ENCODE results near the gene ANKRD66. TPM values are rescaled to one million over a fixed set of nuclear protein-coding genes. Genes with fewer than 3 reads are reported as not detected.

ANKRD66 gene
- total and polyA plus RNA-seq, 2 donors (not counting 3 experiments of a cell fraction or from before 2014, with no cell fraction given), result not detected

DNA sequence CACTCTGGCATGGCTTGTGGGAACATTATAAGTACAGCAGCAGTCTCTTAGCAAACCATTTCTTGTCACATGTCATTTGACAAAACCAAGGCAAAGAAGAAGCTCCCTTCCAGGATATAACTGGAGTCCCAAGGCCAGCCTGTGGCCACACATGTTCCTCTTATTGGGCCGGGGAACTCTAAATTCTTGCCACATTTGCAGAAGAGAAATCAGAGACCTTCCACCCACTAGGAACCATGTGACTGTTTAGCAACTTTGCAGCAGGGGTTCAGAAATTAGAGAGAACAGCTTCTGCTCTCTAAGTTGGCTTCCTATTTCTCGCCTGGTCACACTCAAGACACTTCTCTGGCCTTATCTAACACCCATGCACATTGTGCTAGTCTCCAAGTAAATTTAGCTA, 26.0 kb downstream of the ANKRD66 start:
- no peak for TF ChIP-seq POLR2AphosphoS5 (IDR thresholded peaks at IDR 0.05; ENCODE audit: insufficient read depth, low read depth, low read length)
- no peak for TF ChIP-seq JUN (IDR thresholded peaks at IDR 0.05; ENCODE audit: borderline replicate concordance, insufficient read depth, insufficient read length, low read depth)
- TF ChIP-seq GATA2 (IDR thresholded peaks at IDR 0.05; ENCODE audit: insufficient read depth, insufficient read length, low read depth, low read length), result no peak
- no peak for TF ChIP-seq POLR2A (IDR thresholded peaks at IDR 0.05; ENCODE audit: low read depth, low read length)
- TF ChIP-seq MYC (IDR thresholded peaks at IDR 0.05; ENCODE audit: low read depth, low read length), result no peak
- TF ChIP-seq, protein P1, sequence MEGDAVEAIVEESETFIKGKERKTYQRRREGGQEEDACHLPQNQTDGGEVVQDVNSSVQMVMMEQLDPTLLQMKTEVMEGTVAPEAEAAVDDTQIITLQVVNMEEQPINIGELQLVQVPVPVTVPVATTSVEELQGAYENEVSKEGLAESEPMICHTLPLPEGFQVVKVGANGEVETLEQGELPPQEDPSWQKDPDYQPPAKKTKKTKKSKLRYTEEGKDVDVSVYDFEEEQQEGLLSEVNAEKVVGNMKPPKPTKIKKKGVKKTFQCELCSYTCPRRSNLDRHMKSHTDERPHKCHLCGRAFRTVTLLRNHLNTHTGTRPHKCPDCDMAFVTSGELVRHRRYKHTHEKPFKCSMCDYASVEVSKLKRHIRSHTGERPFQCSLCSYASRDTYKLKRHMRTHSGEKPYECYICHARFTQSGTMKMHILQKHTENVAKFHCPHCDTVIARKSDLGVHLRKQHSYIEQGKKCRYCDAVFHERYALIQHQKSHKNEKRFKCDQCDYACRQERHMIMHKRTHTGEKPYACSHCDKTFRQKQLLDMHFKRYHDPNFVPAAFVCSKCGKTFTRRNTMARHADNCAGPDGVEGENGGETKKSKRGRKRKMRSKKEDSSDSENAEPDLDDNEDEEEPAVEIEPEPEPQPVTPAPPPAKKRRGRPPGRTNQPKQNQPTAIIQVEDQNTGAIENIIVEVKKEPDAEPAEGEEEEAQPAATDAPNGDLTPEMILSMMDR (IDR thresholded peaks at IDR 0.05; ENCODE audit: extremely low read depth in 1 of 2, insufficient read depth in 1 of 2, low read depth in 1 of 2, low read length in 2 of 2), result no peak
- no peak for TF ChIP-seq FOS (IDR thresholded peaks at IDR 0.05; ENCODE audit: borderline replicate concordance, insufficient read depth, low read length)
- TF ChIP-seq EZH2 (IDR thresholded peaks at IDR 0.05; ENCODE audit: borderline replicate concordance, low read depth, low read length, severe bottlenecking), result no peak
- TF ChIP-seq, protein P2, sequence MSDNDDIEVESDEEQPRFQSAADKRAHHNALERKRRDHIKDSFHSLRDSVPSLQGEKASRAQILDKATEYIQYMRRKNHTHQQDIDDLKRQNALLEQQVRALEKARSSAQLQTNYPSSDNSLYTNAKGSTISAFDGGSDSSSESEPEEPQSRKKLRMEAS (IDR thresholded peaks at IDR 0.05; ENCODE audit: insufficient read depth, insufficient read length), result no peak
- FAIRE-seq (no peak), DNase-seq (ENCODE audit: low read depth, low spot score) (no peak)
- Histone ChIP-seq H3K9me1 (replicated peaks; ENCODE audit: control insufficient read depth, extremely low read depth, insufficient read depth, low read length) (no peaks in the 10 kb centered on the region), H4K20me1 (replicated peaks; ENCODE audit: control insufficient read depth, extremely low read depth, insufficient read depth, low read length) (no peaks in the 10 kb centered on the region), H2AFZ (ENCODE audit: low read depth, low read length) (no peak overlapping the region), H3K27ac (ENCODE audit: insufficient read depth, low read depth, low read length) (no peak overlapping the region), H3K9ac (replicated peaks; ENCODE audit: extremely low read depth, insufficient read depth, low read length) (no peak overlapping the region), H3K4me2 (ENCODE audit: insufficient read depth, low read length) (no peak overlapping the region), H3K27me3 (ENCODE audit: control insufficient read depth in 2 of 2, insufficient read depth in 2 of 2, low read length in 2 of 2) (peaks cover 0 to 2% of the 10 kb centered on the region in 2 experiments), H3K36me3 (ENCODE audit: control insufficient read depth in 2 of 2, extremely low read depth in 1 of 2, insufficient read depth in 2 of 2, low read length in 2 of 2) (no peaks in the 10 kb centered on the region), H3K4me1 (ENCODE audit: control insufficient read depth, extremely low read depth, insufficient read depth, low read length) (no peaks in the 10 kb centered on the region), H3K9me3 (replicated peaks; ENCODE audit: control insufficient read depth, insufficient read depth, low read length) (no peaks in the 10 kb centered on the region), H3K79me2 (ENCODE audit: control insufficient read depth, insufficient read depth, low read length) (no peaks in the 10 kb centered on the region), H3K4me3 (replicated peaks in 1 of 3; ENCODE audit: insufficient read depth in 1 of 3, low read depth in 1 of 3, low read length in 3 of 3) (no peak overlapping the region)
- POLR2A ChIA-PET, result no interaction called here
- intact Hi-C loops (cut with micrococcal nuclease) (no loop called here), dilution Hi-C loops (cut with MboI; ENCODE audit: extremely low pct_ligation_motif_present, low sequenced_read_pairs) (no loop called here)
- no TSS peak for BruUV-seq (replicated peaks)
- CTCF ChIA-PET, result no interaction called here
